GM19193 (cell line): Measurements from ENCODE around the gene USP11.

ENCODE experiments used
- POLR2A ChIP-seq: IDR thresholded peaks from 4 replicates; pipeline ENCODE4 v1.6.1; 2011; ENCODE audit not compliant: insufficient read depth, insufficient read length; ENCODE audit errors: extremely low read depth

USP11 gene

GRCh38 chrX:47242321-47242720 is 9.5 kb downstream of the USP11 start:
- TF ChIP-seq POLR2A = no peak

GRCh38 chrX:47243351-47243750 is 10.5 kb downstream of the USP11 start:
- TF ChIP-seq POLR2A = no peak

- TF ChIP-seq POLR2A = no peak
These were observed 11.9 kb downstream of the USP11 start for GRCh38 chrX:47244676-47245075.

GRCh38 chrX:47245156-47245555 is 12.3 kb downstream of the USP11 start:
- TF ChIP-seq POLR2A = no peak

- TF ChIP-seq POLR2A = no peak
These were observed 14.6 kb downstream of the USP11 start for GRCh38 chrX:47247206-47247998.

GRCh38 chrX:47247999-47248320 is 15.2 kb downstream of the USP11 start:
- TF ChIP-seq POLR2A = no peak

- no peak for TF ChIP-seq POLR2A
These were observed 15.8 kb downstream of the USP11 start for GRCh38 chrX:47248576-47248975.

- TF ChIP-seq POLR2A = no peak
These were observed 17.2 kb downstream of the USP11 start for GRCh38 chrX:47250017-47250347.

- TF ChIP-seq POLR2A = no peak
These were observed 31.8 kb downstream of the USP11 start for GRCh38 chrX:47264483-47265173.

GRCh38 chrX:47266643-47267042 is 33.8 kb downstream of the USP11 start:
- no peak for TF ChIP-seq POLR2A

- no peak for TF ChIP-seq POLR2A
These were observed 39.2 kb downstream of the USP11 start for GRCh38 chrX:47272013-47272408.

GRCh38 chrX:47273011-47273730 is 40.4 kb downstream of the USP11 start:
- no peak for TF ChIP-seq POLR2A

- TF ChIP-seq POLR2A = no peak
These were observed 45.9 kb downstream of the USP11 start for GRCh38 chrX:47278691-47279090.

- TF ChIP-seq POLR2A = no peak
These were observed 50.4 kb downstream of the USP11 start for GRCh38 chrX:47283015-47283771.

GRCh38 chrX:47285836-47286320 is 53.1 kb downstream of the USP11 start:
- no peak for TF ChIP-seq POLR2A
